GM21825 (cell line): ENCODE data around the gene TMEM138.
"Not testable (repeated sequence)": the region's sequence is repeated elsewhere in the genome, so short reads cannot be mapped to it uniquely, and the experiment has no call there.

Experiments used
- ATAC-seq: cut with Tn5 transposase; IDR thresholded peaks from one replicate; pipeline ENCODE4 v1.9.1; 2021; ENCODE audit warnings: mild to moderate bottlenecking, moderate library complexity; ENCODE audit not compliant: unreplicated experiment

Gene TMEM138

DNA sequence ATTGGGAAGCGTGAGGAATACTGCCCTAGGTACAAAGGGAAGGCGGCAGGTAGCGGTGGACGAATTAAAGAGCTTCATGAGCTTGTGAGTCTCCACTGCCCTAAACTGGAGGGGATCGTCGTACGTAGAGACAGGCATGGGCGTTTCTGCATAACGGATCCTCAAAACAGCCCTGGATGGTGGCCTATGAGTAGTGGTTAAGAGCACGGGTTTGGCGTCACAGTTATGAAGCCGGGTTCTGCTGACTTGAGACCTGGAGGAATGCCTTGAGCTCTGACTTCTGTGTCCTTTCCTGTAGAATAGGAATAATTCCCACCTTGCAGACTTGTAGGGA is 335 bp downstream of the TMEM138 start:
- ATAC-seq: no peak

DNA sequence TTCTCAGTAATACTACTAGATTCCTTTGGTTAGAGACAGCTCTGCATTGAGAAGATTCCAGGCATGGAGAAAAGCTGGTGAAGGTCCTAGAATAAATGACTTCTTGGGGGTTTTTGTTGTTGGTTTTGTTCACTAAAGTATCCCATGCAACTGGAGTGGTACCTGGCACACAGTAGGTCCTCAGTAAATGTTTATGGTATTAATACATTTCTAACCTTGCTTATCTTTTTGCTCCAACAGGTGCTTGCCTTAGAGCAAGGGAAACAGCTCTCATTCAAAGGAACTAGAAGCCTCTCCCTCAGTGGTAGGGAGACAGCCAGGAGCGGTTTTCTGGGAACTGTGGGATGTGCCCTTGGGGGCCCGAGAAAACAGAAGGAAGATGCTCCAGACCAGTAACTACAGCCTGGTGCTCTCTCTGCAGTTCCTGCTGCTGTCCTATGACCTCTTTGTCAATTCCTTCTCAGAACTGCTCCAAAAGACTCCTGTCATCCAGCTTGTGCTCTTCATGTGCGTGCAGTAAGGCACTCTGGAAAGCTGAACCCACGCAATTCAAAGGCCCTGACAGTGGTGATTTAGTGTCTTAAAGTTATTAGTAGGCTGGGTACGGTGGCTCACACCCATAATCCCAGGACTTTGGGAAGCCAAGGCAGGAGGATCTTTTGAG is 2.0 kb downstream of the TMEM138 start:
- ATAC-seq: no peak

- ATAC-seq: no peak
Observed at GRCh38 chr11:61367406-61367805, 5.2 kb downstream of the TMEM138 start.

- ATAC-seq: no peak
Observed at GRCh38 chr11:61368646-61369045, 6.5 kb downstream of the TMEM138 start.

DNA sequence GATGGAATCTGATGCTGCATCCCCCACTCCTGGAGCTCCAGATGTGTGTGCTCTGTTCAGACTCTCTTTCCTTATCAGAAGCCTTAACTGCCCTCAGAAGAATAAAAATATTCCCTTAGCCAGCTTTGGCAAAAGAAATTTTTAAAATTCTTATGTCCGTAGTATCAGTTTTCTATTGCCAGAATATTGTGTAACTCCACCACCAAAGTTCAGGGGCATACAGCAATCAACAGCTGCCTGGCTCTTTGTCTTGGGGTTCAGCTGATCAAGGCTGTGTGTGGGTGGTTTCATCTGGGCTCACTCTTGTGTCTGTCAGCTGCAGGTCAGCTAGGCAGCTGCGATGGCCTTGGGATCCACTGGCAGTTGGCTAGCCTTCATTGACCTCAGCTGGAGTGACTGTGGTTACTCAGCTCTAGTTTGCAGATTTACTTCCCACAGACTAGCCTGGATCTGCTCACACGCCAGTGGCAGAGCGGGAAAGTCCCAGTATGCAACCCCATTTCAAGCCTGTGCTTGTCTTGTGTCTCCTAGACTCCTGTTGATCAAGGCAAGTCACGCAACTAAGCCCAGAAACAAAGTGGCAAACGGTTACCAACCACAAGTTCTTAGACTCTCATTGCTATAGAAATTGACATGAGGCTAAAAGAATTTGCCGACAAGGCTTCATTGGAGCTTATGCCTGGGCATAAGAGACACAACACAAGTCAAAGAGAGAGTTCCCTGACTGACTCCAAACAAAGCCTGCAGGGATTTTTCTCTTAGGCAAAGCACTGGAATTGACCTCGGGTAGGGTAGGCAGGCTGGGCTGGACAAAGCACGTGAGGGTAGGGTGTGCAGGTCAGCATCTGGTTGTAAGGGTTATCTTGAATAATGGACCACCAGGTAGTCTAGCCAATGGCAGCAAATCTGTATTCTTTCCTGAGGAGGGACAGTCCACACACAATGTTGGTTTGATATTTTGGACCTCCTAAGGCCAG is 7.5 kb downstream of the TMEM138 start:
- no peak for ATAC-seq

DNA sequence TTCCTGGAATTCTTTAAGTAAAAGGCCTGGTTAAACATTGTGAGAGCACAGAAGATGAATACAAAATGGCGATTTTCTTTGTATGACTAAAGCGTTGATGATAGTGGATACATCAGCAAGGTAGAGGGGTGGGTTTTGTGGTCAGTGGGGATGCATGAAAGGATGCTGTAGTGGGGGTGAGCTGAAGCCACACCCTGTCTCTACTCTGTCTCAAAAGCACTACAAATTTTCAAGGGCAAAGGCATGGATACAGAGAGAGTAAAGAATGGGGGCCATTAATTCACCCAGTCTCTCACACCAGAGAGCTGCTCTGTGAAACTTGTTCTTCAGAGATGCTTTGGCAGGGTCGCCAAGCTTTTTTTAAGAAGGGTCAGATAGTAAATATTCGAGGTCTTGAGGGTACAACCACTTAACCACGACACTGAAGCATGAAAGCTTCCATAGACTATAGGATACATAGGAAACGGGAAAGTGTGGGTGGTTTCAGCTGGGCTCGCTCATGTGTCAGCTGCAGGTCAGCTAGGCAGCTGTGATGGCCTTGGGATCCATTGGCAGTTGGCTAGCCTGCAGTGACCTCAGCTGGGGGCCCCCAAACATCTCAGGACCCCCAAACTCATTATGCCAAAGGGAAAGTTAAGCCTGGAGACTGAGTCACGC is 8.3 kb downstream of the TMEM138 start:
- ATAC-seq: no peak

GRCh38 chr11:61372659-61373420 is 10.7 kb downstream of the TMEM138 start:
- no peak for ATAC-seq

- ATAC-seq: no peak
Observed at GRCh38 chr11:61375761-61376108, 13.6 kb downstream of the TMEM138 start.

GRCh38 chr11:61377461-61378160 is 15.4 kb downstream of the TMEM138 start:
- no peak for ATAC-seq

DNA sequence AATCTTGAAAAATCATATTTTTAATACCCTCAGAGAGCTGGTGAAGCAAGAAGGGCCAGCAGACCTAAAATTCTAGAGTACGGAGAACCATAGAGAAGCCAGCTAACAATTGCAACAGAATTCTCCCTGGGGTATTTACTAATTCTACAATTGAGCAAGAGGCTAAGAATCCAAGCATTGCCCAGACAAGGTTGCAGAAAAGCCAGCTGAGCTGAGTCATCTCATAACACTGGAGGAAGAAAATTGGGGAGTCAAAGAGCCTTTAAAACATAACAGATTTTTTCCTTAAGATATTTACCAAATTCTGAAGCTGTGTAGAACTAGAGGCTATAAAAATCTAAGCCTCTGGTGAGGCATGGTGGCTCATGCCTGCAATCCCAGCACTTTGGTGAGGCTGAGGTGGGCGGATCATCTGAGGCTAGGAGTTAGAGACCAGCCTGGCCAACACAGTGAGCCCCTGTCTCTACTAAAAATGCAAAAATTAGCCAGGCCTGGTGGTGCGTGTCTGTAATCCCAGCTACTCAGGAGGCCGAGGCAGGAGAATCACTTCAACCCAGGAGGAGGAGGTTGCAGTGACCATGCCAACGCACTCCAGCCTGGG is 16.6 kb downstream of the TMEM138 start:
- no peak for ATAC-seq

GRCh38 chr11:61380884-61381283 is 18.7 kb downstream of the TMEM138 start:
- ATAC-seq: no peak

DNA sequence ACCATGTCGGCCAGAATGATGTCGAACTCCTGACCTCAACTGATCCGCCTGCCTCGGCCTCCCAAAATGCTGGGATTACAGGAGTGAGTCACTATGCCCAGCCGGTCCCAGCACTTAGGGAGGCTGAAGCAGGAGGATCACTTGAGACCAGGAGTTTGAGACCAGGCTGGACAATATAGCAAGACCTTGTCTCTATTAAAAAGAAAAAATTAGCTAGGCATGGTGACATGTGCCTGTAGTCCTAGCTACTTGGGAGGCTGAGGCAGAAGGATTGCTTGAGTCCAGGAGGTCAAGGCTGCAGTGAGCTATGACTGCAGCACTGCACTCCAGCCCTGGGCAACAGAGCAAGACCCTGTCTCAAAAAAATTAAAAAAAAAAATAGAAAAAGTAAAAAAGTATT is 21.7 kb downstream of the TMEM138 start:
- ATAC-seq: not testable (repeated sequence)

DNA sequence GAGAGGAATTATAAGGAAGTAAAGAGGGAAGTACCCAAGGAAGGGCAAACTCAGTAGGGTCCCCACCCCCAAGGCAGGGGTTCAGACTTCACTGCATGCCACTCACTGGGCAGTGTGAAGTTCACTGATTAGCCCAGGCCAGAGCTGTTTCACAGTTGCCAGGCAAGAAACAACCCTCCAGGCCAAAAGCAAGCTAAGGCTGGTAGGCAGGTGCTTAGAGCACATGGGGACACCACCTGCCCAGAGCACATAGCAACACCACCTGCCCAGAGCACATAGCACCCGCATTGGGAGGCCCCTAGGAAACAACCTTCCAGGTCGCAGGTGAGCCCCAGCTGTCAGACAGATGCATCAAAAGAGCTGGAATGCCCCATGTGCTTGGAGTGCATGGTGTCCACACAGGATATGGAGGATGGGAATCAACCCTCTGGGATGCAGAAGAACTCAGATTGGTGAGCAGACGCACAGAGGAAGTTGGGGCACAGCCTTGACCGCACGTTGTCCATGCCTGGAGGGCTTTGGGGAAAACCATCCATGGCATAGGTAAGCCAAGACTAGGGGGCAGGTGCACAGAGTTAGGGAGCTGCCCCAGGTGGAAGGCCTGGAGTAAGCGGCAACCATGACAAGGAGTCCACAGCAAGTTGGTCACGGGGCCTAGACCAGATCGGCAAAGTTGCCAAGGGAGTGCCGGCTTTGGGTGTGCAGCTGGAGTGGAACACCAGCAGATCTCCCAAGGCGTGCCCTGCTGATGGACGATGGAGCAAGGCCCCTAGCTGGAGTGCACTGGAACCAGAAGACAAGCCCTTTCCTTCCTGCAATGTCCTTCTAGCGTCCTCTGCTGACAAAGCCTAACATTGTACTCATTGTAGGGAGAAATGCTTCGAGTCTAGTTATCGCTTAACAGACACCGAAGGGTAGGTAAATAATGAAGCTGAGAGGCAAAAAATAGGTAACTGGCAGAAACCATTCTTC is 22.4 kb downstream of the TMEM138 start:
- no peak for ATAC-seq

DNA sequence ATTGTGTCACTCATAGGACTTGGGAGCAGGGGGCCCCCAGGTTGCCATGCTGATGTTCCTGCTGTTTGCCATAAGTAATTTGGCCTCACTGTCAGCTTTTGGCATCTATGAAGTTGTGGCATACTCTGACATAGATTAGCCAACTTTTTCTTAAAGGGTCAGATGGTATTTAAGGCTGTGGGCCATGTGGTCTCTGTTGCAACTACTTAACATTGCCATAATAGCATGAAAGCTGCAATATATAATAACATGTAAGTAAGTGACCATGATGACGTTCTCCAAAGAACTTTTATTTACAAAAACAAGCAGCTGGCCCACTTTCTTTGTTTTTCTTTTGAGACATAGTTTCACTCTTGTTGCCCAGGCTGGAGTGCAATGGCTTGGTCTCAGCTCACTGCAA is 28.0 kb downstream of the TMEM138 start:
- ATAC-seq: no peak

DNA sequence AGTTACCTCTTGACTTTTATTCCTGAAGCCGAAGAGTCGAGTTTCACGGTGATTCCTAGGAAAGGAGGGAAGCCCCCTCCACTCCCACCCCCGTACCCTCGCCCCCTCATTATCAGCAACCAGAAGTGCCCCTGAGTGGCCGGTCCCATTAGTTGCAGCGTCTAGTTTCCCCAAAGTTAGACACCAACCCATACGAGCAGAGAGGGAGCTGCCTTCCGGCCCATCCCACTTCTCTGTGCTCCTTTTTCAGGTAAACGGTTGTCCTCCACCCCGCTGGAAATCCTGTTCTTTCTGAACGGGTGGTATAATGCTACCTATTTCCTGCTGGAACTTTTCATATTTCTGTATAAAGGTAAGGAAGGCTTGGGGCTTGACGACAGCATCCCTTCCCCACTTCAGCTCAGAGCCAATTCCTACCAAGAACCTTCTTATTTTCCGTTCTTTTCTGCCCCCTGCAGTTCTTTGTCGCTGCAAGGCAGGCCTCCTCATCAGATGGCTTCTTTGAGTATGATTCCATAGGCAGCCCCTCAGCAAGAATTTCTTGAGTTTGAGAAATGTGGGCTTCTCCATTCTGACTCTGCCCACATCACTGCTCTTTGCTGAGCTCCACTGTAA is 30.9 kb downstream of the TMEM138 start:
- ATAC-seq: no peak

- ATAC-seq: no peak
Observed at GRCh38 chr11:61401173-61401572, 39.0 kb downstream of the TMEM138 start.

DNA sequence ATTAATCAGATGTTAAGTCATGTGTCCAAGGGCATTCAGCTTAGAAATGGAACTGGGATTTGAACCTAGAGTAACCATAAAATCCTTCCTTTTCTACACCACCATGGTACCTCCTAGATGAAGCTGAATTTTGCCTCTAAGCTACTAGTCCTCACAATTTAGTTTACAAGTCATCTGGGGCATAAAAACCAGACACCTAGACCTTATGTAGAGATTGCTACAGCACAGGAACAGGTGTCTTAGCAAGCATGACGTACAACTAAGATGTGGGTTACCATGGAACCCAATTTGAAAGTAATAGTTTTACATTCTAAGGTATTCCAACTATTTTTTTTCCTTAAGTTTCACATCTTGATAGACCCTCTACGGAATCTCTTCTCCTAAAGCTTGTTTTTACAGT is 39.4 kb downstream of the TMEM138 start:
- no peak for ATAC-seq

DNA sequence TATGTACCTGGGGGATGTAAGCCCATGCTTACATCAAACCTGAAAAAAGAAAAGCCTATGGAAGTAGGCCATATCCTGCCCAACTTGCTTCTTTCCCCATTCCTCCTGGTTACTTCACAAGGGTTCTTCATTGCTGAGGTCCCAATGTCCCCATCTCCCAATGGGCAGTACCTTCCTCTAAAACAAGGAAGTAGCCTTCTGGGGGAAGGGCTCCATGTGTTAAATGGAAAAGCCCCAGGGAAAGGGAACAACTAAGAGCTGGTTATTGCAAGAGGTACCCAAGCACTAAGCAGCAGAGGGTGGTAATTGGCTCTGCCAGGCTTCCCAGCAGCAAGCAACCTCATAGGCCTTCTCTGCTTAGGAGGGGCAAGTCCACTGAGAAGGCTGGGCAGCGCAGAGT is 41.5 kb downstream of the TMEM138 start:
- no peak for ATAC-seq

DNA sequence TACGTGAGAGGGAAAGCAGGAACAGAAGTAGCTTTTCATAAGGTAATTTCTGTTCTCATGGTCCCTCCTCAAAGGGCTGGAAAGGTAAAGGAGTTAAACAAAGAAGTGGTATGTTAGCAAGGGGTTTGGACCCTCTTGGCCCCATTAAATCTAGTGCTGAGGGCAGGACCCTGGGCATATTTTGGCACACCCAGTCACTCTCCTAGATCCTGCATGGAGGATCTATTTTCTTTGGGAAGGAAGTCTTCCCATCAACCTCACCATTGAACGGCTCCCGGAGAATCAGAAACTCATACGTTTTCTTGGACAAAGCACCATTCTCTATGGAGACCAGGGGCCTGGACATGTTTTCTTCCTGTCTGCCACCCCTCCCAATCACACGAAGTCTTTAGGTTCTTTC is 41.9 kb downstream of the TMEM138 start:
- ATAC-seq: no peak
